GM20000 (cell line): ENCODE measurements around the gene MRTFB.
A peak's percentile ranks its signal among the peaks of the same experiment; 100 is the strongest.

Experiments
- DNase-seq: peaks from one replicate; pipeline ENCODE4 v3.0.0; 2012; ENCODE audit warnings: low spot score
- CTCF ChIP-seq: IDR thresholded peaks from 2 replicates; pipeline ENCODE4 v1.5.1; 2012; ENCODE audit warnings: mild to moderate bottlenecking, control low read depth; ENCODE audit errors: extremely low read depth, missing control alignments

MRTFB gene

GRCh38 chr16:14278749-14279148 lies 207.6 kb downstream of the MRTFB start:
- no peak for TF ChIP-seq CTCF
- no peak for DNase-seq

- no peak for TF ChIP-seq CTCF
These were observed 209.4 kb downstream of the MRTFB start for GRCh38 chr16:14280541-14280940.

GRCh38 chr16:14283786-14284185 lies 212.7 kb downstream of the MRTFB start:
- no peak for DNase-seq
- no peak for TF ChIP-seq CTCF

More at GRCh38 chr16:14280541-14280940, 209.4 kb downstream of the MRTFB start:
- no peak for DNase-seq

- no peak for TF ChIP-seq CTCF
- no peak for DNase-seq
These were observed 213.3 kb downstream of the MRTFB start for GRCh38 chr16:14284371-14284770.

- peak; percentile 52 for DNase-seq
- peak; percentile 63 for TF ChIP-seq CTCF
These were observed 213.9 kb downstream of the MRTFB start for GRCh38 chr16:14284930-14285512.

- no peak for TF ChIP-seq CTCF
- peak; percentile 93 for DNase-seq
These were observed 214.6 kb downstream of the MRTFB start for GRCh38 chr16:14285513-14286367.
